ENCODE results near the gene TMEM120B.
A peak's percentile ranks its signal among the peaks of the same experiment; 100 is the strongest.
"Not testable (repeated sequence)": the region's sequence is repeated elsewhere in the genome, so short reads cannot be mapped to it uniquely, and the experiment has no call there.

TMEM120B gene

DNA sequence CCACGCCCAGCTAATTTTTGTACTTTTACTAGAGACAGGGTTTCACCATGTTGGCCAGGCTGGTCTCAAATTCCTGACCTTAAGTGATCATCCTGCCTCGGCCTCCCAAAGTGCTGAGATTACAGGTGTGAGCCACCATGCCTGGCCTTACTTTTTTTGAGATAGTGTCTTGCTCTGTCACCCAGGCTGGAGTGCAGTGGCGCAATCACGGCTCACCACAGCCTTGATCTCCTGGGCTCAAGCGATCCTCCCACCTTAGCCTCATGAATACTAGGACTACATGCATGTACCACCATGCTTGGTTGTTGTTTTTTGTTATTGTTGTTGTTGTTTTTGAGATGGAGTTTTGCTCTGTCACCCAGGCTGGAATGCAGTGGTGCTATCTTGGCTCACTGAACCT lies 33.0 kb downstream of the TMEM120B start:
- DNase-seq (ENCODE audit: low read depth in 2 of 2), result not testable (repeated sequence)

- no peak for DNase-seq (ENCODE audit: low read depth in 2 of 2)
Observed at GRCh38 chr12:121748218-121748570, 35.6 kb downstream of the TMEM120B start.

GRCh38 chr12:121748571-121749265 lies 36.2 kb downstream of the TMEM120B start:
- DNase-seq (ENCODE audit: low read depth in 2 of 2), result no peak

GRCh38 chr12:121749267-121749666 lies 36.7 kb downstream of the TMEM120B start:
- no peak for DNase-seq (ENCODE audit: low read depth in 2 of 2)

DNA sequence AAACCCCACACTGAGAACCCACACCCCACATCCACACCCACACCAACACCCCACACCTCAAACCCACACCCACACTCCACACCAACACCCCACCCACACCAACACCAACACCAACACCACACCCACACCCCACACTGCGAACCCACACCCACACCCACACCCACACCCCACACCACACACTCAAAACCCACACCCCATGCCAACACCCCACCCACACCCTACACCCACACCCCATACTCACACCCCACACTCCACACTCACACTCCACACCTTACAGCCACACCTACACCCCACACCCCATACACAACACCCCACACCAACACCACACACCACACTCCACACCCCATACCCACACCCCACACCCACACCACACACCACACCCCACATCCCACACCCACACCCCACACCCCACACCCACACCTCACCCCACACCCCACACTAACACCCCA lies 38.0 kb downstream of the TMEM120B start:
- no peak for DNase-seq (ENCODE audit: low read depth in 2 of 2)

- DNase-seq (ENCODE audit: low read depth in 2 of 2), result no peak
Observed at GRCh38 chr12:121751034-121751433, 38.5 kb downstream of the TMEM120B start.

DNA sequence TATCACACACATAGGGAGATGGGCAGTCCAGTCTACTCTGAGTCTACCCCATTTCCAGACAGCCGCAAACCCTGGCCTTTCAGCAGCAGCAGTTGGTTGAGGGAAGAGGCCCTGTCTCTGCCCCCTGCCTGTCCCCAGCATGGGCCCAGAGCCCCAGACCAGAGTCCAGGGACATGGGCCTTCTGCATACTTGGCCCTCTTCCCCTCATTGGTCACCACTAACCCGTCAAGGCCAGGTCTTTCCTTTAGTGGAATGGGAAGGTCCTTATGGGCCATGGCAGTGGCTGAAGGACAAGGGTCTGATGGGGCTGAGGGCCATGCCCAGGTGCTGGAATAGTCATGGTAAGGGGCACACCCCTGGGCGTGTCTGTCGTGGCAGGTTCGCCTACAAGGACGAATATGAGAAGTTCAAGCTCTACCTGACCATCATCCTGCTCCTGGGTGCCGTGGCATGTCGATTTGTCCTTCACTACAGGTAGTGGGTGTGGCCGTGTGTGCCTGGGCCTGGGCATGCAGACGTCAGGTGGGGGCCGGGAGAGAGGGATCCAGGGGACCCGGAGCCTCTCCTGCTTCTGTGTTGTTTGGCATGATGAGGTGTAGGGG lies 39.3 kb downstream of the TMEM120B start:
- no peak for DNase-seq (ENCODE audit: low read depth in 2 of 2)

GRCh38 chr12:121753844-121754264 lies 41.3 kb downstream of the TMEM120B start:
- DNase-seq (ENCODE audit: low read depth in 2 of 2), result no peak

DNA sequence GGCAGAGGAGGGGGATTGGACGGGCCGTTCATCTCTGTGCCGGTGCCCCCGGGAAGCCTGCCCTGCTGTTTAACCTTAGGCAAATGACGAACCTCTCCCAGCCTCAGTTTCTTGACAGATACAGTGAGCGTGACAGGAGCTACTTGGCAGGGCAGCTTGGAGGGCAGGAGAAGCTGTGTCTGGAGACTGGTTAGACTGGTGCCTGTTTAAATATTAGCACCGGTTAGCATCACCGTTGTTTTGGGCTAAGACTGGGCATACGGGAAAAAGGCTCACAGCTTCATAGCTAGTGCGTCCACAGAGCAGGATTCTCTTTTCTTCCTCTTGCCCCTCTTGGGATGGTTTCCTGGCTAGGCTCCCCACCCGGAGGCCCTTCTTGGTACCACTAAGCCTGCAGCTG lies 42.3 kb downstream of the TMEM120B start:
- no peak for DNase-seq (ENCODE audit: low read depth in 2 of 2)

DNA sequence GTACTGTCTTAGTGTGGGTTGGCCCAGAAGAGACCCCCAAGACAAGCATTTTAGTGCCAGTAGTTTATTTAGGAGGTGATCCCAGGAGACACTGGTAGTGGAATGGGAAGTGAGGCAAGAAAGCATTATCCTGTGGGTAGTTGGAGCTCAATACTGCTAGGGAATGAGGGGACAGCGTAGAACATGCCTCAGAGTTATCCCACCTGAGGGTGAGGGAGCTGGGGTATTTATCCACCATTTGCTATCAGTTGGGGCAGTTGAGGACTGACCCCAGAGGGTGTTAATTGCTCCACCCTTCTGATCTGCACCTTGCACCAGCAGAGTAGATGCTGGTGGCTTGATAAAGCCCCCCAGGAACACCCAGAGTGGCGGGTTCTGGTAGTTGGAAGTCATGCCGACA lies 43.0 kb downstream of the TMEM120B start:
- DNase-seq (ENCODE audit: low read depth in 2 of 2), result no peak

- DNase-seq (ENCODE audit: low read depth in 2 of 2), result not testable (repeated sequence)
Observed at GRCh38 chr12:121758536-121758935, 46.0 kb downstream of the TMEM120B start.

DNA sequence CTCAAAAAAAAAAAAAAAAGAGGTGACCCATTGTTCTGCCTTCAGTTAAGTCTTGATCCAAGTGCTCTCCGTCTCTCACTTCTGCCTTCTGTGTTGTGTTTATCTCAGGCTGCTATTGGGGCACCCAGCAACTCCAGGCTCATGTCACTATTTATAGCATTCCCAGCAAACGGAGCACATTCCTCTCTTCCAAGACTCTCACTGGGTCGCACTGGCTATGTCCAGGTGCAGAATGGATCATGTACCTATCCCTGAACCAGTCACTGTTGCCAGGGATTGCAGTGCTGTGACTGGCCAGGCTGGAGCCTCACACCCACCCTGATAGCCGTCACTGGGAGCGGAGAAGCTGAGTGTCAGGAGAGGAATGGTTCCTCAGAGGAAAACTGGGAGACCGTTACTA lies 49.7 kb downstream of the TMEM120B start:
- DNase-seq (ENCODE audit: low read depth in 2 of 2), result no peak

DNA sequence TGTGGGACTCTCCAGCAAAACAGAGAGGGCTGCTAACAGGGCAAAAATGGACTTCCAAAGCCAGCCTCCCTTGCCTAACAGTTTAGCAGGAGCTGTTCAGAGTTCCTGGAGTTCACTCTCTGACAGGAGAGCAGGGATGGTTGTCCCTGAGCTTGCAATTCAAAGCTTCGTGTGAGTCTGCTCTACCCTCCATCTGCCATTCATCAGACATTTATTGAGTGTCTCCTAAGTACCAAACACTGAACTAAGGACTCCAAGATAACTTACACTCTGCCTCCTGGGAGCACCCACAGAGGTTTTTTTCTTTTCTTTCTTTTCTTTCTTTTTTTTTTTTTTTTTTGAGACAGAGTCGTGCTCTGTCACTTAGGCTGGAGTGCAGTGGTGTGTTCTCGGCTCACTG lies 52.3 kb downstream of the TMEM120B start:
- DNase-seq (ENCODE audit: low read depth in 2 of 2), result no peak

GRCh38 chr12:121765573-121765972 lies 53.0 kb downstream of the TMEM120B start:
- no peak for DNase-seq (ENCODE audit: low read depth in 2 of 2)

DNA sequence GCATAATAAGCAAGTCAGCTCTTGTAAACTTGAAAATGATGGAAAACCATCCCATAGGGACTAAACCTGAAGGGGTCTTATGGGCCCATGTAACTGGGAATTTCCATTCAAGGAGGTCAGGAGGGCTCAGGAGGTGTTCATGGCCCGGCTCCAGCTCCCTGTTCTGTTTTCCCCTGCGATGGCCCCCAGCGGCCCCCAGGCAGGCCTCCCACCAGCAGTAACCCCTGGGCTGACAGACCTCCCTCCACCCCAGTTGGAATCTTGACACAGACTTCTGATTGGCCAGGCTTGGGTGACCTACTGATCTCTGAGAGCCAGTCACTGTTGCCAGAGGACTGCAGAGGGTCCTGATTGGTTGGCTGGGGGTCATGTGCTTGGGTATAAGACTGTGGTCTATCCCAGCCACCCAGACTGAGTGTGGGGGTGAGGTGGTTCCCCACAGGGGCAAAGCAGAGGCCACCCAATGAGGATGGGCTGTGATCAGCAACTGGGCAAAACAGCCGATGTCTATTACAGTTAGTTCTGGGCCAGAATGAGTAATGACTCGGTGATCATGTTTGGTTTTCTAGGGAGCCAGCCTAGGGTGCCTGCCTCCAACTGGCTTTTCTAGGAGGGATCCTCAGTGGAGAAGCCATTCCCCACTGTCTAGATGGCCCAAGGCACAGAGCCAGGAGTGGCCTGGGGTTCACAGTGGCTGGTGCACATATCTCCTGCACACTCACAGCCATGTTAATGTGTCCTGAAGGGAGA lies 53.9 kb downstream of the TMEM120B start:
- no peak for DNase-seq (ENCODE audit: low read depth in 2 of 2)

GRCh38 chr12:121767525-121768016 lies 55.0 kb downstream of the TMEM120B start:
- no peak for DNase-seq (ENCODE audit: low read depth in 2 of 2)

- no peak for DNase-seq (ENCODE audit: low read depth in 2 of 2)
Observed at GRCh38 chr12:121769297-121769830, 56.8 kb downstream of the TMEM120B start.

DNA sequence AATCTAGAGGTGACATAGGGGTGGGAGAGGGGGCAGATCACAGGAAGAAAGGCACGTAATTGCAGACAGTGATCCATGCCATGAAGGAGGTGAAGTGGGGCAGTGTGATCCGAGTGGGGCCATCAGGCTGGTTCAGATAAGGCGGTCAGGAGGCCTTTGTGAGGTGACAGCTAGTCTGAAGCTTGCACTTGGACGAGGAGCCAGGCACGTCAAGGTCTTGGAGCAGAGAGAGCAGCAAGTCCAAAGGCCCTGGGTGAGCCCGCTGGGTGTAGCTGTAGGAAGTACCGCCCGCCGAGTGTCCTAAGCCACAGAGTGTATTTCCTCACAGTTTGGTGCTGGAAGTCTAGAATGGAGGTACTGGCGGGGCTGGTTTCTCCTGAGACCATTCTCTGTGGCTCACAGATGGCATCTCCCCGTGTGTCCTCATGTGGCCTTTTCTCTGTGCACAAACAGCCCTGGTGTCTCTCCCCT lies 57.3 kb downstream of the TMEM120B start:
- no peak for DNase-seq (ENCODE audit: low read depth in 2 of 2)

GRCh38 chr12:121770388-121770787 lies 57.8 kb downstream of the TMEM120B start:
- DNase-seq (ENCODE audit: low read depth in 2 of 2), result no peak

DNA sequence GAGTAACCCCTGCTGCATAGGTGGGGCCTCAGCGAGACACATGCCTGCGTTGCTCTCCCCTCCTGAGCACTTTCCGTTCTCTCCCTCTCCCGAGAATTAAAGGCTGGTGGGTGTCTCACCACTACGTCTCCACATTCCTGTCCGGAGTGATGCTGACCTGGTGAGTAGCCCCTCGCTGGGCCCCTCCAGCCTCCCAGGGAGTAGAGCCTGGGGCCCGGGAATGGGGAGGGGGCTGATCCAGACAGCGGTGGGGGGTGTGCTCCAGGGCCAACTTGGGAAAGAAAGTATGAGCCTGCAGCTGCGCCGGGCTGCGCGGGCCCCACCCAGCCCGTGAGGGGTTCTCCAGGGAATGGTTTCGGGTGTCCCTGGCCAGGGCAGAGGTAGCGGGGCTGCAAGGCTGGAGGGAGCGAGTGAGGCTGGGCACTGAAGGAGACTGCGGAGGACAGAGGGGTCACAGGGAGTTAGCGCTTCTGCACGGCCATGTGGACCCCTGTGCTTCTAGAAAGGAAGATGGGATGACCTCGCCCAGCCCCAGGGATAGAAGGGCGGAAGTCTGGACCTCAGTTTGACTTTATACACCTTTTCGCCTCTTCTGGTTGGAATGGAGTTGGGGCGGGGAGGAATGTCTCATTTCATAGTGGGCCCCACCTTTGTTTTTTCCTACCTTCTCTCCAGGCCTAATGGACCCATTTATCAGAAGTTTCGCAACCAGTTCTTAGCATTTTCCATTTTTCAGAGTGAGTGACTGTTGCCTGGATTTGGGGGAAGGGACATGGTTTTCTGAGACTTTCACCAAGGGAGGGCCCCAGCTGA lies 58.5 kb downstream of the TMEM120B start:
- DNase-seq (ENCODE audit: low read depth in 2 of 2), result no peak

- DNase-seq (ENCODE audit: low read depth in 2 of 2), result peak in 1 of 2 donors; percentile 75
Observed at GRCh38 chr12:121773011-121773777, 60.6 kb downstream of the TMEM120B start.
